ENCODE results near the gene FYN. TPM values are rescaled to one million over a fixed set of nuclear protein-coding genes. Genes with fewer than 3 reads are reported as not detected.

FYN gene
- total and polyA plus RNA-seq, 2 of the 8 experiments (the other 6 are each of a cell fraction or from before 2014, with no cell fraction given), result 46.8 to 97.2 TPM

- H3K4me2 ChIP-seq (ENCODE audit: insufficient read depth in 1 of 2, low read depth in 2 of 2, low read length in 2 of 2), result no peak overlapping the region
- DNase-seq (ENCODE audit: low read depth in 1 of 2, low spot score in 2 of 2) (no peak), FAIRE-seq (no peak)
- no peak overlapping the region for H3K4ac ChIP-seq (replicated peaks; ENCODE audit: insufficient read length, low read depth, low read length)
- H2BK12ac ChIP-seq (ENCODE audit: low read depth, low read length), result no peak overlapping the region
- no peaks in the 10 kb centered on the region for H3K79me2 ChIP-seq (ENCODE audit: control insufficient read depth in 1 of 2, insufficient read depth in 2 of 2, low read length in 2 of 2)
- H3K56ac ChIP-seq (replicated peaks; ENCODE audit: insufficient read length, low read depth, low read length), result no peak overlapping the region
- H3K27me3 ChIP-seq (replicated peaks in 1 of 4; ENCODE audit: control insufficient read depth in 3 of 4, extremely low read depth in 1 of 4, insufficient read depth in 3 of 4, low read length in 3 of 4), result no peaks in the 10 kb centered on the region
- no peaks in the 10 kb centered on the region for H4K20me1 ChIP-seq (replicated peaks in 1 of 2; ENCODE audit: control insufficient read depth in 1 of 2, insufficient read depth in 2 of 2, low read length in 2 of 2)
- H4K8ac ChIP-seq (ENCODE audit: extremely low read depth, insufficient read depth, low read length), result no peak overlapping the region; the same call in 1 of the 2 replicates
- H3K4me3 ChIP-seq (ENCODE audit: extremely low read depth in 1 of 4, insufficient read depth in 2 of 4, low read depth in 3 of 4, low read length in 4 of 4), result no peak overlapping the region
- H2AFZ ChIP-seq (ENCODE audit: low read length), result no peak overlapping the region
- no peaks in the 10 kb centered on the region for H3K9me3 ChIP-seq (ENCODE audit: insufficient read depth in 2 of 2, low read depth in 1 of 2, low read length in 1 of 2)
- H3K9ac ChIP-seq (replicated peaks in 1 of 4; ENCODE audit: extremely low read depth in 1 of 4, low read depth in 3 of 4, low read length in 3 of 4), result no peak overlapping the region
- 88% methylated on average over 6 of the region's 6 CpGs; no CpG with 5 or more reads in 1 of the 2 experiments for WGBS, 2 experiments (ENCODE audit: extremely low coverage in 1 of 2, insufficient coverage in 1 of 2, insufficient read length in 1 of 2, insufficient replicate concordance in 2 of 2, low coverage in 1 of 2, low lambda C conversion rate in 2 of 2, missing lambda C conversion rate in 1 of 2)
- H2BK120ac ChIP-seq (replicated peaks; ENCODE audit: low read depth, low read length), result no peak overlapping the region
- H2BK15ac ChIP-seq (ENCODE audit: low read length), result no peak overlapping the region
- no peak overlapping the region for H2BK5ac ChIP-seq (ENCODE audit: low read depth, low read length)
- no peak overlapping the region for H4K5ac ChIP-seq (ENCODE audit: insufficient read length, low read depth, low read length)
- no peak overlapping the region for H3K23ac ChIP-seq (ENCODE audit: insufficient read length)
- ChIA-PET CTCF (ENCODE audit: partially characterized antibody) (interaction anchor here (3.0 kb wide), 1 partner anchor 10 kb away, joined by 13 read pairs; no protein-coding TSS in a partner anchor), POLR2A (ENCODE audit: partially characterized antibody) (no interaction called here)
- no peak overlapping the region for H3K18ac ChIP-seq (ENCODE audit: extremely low read depth, low read length)
- no peaks in the 10 kb centered on the region for H3K4me1 ChIP-seq (replicated peaks in 1 of 4; ENCODE audit: control insufficient read depth in 3 of 4, insufficient read depth in 4 of 4, low read length in 3 of 4)
- H3K27ac ChIP-seq (ENCODE audit: low read depth, low read length), result no peak overlapping the region
- TF ChIP-seq CHD1 (IDR thresholded peaks at IDR 0.05; ENCODE audit: low read depth, low read length), result no peak
- no peak for TF ChIP-seq SP1 (IDR thresholded peaks at IDR 0.05; ENCODE audit: low read depth, low read length)
- TF ChIP-seq SIN3A (conservative IDR thresholded peaks at IDR 0.05 in 1 of 2, IDR thresholded peaks at IDR 0.05 in 1 of 2; ENCODE audit: low read depth in 1 of 2, low read length in 2 of 2), result no peak
- TF ChIP-seq CBX5 (IDR thresholded peaks at IDR 0.05; ENCODE audit: low read depth, low read length), result no peak
- TF ChIP-seq GTF2F1 (IDR thresholded peaks at IDR 0.05; ENCODE audit: borderline replicate concordance, low read depth, low read length), result no peak
- TF ChIP-seq SP2 (IDR thresholded peaks at IDR 0.05; ENCODE audit: low read length), result no peak
- no peak for TF ChIP-seq BACH1 (IDR thresholded peaks at IDR 0.05; ENCODE audit: low read length)
- no peak for TF ChIP-seq CEBPB (IDR thresholded peaks at IDR 0.05; ENCODE audit: low read depth, low read length)
- no peak for TF ChIP-seq TBP (IDR thresholded peaks at IDR 0.05; ENCODE audit: low read depth, low read length)
- no peak for TF ChIP-seq KDM1A (IDR thresholded peaks at IDR 0.05; ENCODE audit: borderline replicate concordance, low read length)
- TF ChIP-seq FOSL1 (IDR thresholded peaks at IDR 0.05; ENCODE audit: insufficient read depth, low read depth, low read length), result no peak
- TF ChIP-seq YY1 (IDR thresholded peaks at IDR 0.05; ENCODE audit: low read depth, low read length), result no peak
- TF ChIP-seq MAFK (IDR thresholded peaks at IDR 0.05; ENCODE audit: low read depth, low read length), result no peak
- peaks cover 3 to 26% (median 18%) of the 10 kb centered on the region in 4 experiments; a peak in 6 of 8 replicates for H3K36me3 ChIP-seq (ENCODE audit: control insufficient read depth in 2 of 4, insufficient read depth in 4 of 4, low read length in 3 of 4)
- H2AK5ac ChIP-seq (ENCODE audit: low read depth, low read length), result no peak overlapping the region
- no peak overlapping the region for H3K14ac ChIP-seq (ENCODE audit: insufficient read length)
- H3K79me1 ChIP-seq (ENCODE audit: low read depth, low read length), result no peaks in the 10 kb centered on the region; the same call in 1 of the 2 replicates
- H4K91ac ChIP-seq (replicated peaks; ENCODE audit: insufficient read length, low read length), result no peak overlapping the region
- no peak overlapping the region for H2BK20ac ChIP-seq (ENCODE audit: low read length)
- H3K23me2 ChIP-seq (ENCODE audit: low read depth, low read length), result no peaks in the 10 kb centered on the region
Measured at GRCh38 chr6:111699123-111699522, 174.1 kb downstream of the FYN start.
